ENCODE results near the gene ARHGAP12. TPM values are rescaled to one million over a fixed set of nuclear protein-coding genes. Genes with fewer than 3 reads are reported as not detected.

ARHGAP12 gene
- total and polyA plus RNA-seq, 8 donors, result 25.5 to 40.4 (median 37.3) TPM

DNA sequence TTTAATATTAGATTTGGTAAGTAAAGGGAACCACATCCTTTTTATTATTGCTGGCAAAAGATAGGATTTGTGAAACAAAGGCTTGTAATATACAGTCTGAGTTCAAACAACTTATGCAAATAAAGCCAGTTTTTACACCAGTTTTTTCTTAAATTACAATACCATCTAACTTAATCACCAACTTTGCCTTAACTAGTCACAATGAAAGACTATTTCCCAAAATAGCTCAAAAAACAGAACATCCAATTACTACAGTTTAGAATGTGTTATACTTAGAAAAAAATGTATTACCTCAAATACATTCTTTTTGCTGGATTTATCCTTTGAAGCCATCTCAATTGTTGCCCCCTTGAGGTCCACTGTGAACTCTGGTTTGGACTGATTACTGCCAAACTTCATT, 108.5 kb downstream of the ARHGAP12 start:
- TF ChIP-seq CTCF (IDR thresholded peaks at IDR 0.05), result no peak
- Histone ChIP-seq H3K27me3 (no peaks in the 10 kb centered on the region), H3K27ac (no peak overlapping the region), H3K4me1 (no peaks in the 10 kb centered on the region), H3K36me3 (no peaks in the 10 kb centered on the region), H3K4me3 (no peak overlapping the region), H3K9me3 (no peaks in the 10 kb centered on the region)
- ATAC-seq (no peak), DNase-seq (no peak)
- intact Hi-C loops (cut with DNase I), result no loop called here

DNA sequence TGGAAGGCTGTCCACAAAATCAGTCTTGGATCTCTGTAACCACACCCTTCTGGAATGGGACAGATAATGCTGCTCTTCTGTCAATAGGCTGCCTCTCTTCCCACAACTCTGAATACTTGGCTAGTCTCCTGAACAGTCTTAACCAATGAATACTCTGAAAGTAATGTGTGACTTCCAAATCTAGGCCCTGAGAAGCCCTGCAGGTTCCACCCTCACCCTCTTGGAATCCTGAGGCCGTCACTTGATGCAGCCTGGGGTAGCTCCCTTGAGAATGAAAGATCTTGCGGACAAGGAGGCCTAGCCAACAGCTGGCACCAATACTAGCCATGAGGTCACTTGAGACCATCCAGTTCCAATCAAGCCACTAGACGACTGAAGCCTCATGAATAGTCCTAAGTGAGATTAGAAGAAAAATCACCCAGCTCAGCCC, 109.2 kb downstream of the ARHGAP12 start:
- no peaks in the 10 kb centered on the region for H3K27me3 ChIP-seq
- H3K4me1 ChIP-seq, result no peaks in the 10 kb centered on the region
- intact Hi-C loops (cut with DNase I), result no loop called here
- peaks cover 0 to 6% of the 10 kb centered on the region in 2 donors for H3K36me3 ChIP-seq
- H3K27ac ChIP-seq, result no peak overlapping the region
- DNase-seq (no peak), ATAC-seq (no peak)
- no peaks in the 10 kb centered on the region for H3K9me3 ChIP-seq
- H3K4me3 ChIP-seq, result no peak overlapping the region
- no peak for TF ChIP-seq CTCF (IDR thresholded peaks at IDR 0.05)

DNA sequence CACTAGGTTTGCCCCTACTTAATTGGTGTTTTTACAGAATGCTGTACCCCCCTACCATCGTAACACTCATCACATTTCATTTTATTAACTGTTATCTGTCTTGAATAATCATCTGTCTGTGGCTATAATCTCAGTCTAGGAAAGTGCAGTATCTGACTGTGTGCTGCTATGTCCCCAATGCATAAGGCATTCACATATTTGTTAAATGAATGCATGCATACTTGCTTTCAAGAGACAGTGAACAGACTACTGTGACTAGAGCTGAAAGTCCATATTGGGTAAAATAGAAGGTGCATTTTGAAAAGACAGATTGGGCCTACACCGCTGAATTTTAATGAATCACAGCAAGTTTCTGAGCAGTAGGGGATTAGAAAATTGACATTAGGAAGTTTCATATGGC, 112.3 kb downstream of the ARHGAP12 start:
- intact Hi-C loops (cut with DNase I), result no loop called here
- no peaks in the 10 kb centered on the region for H3K4me1 ChIP-seq
- no peak for ATAC-seq

DNA sequence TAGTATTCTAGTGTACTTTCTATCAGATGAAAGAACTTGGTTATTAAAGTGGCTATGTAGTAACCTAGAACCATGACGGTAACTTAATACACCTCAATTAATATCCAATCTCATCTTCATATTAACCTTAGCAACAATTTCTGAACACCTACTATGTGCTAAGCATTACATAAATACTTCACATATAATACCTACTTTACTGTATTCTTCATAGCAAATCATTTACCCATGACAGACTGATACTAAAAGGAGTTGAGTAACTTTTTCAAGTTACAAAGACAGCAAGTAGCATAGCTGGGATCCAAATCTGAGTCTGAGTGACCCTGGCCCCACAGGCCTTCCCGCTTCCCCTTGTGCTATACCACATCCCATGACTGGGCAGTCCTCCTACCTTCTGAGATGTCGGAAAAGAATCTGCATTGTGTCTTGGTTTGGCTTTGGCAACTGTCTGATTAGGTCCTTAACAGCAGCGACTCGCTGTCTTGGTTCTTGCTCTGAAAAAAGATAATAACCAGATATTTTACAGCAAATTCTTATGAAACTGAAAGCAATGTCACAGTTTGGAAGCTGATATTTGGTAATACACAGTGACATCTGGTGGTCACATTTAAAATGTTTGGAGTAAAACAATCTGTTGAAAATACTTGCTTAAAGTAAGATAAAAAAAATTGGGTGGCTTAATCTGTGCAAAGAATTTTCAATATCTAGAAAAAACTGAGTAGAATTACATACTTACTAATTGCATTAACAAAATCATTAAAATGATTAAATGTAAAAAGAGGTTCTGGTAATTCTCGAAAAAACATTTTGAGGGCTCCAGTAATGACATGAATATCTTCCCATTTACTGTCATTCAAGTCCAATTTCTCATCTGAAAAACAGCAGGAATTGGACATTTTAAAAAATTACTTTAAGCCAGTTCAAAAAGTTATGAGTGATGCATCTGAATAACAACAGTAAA, 120.1 kb downstream of the ARHGAP12 start:
- Histone ChIP-seq H3K27me3 (no peaks in the 10 kb centered on the region), H3K4me1 (peaks cover 0 to 4% of the 10 kb centered on the region in 2 donors), H3K36me3 (peaks cover 0 to 5% of the 10 kb centered on the region in 2 donors), H3K27ac (peak overlapping the region; percentile 63 to 70), H3K9me3 (no peaks in the 10 kb centered on the region), H3K4me3 (no peak overlapping the region)
- intact Hi-C loops (cut with DNase I), result no loop called here
- DNase-seq (peak in 2 of 4 donors; percentile 71 to 73), ATAC-seq (peak; percentile 74)
- TF ChIP-seq CTCF (IDR thresholded peaks at IDR 0.05), result peak; percentile 43 to 50

More for the DNA sequence above, 112.3 kb downstream of the ARHGAP12 start:
- Histone ChIP-seq H3K27me3 (no peaks in the 10 kb centered on the region), H3K27ac (no peak overlapping the region), H3K4me3 (no peak overlapping the region), H3K9me3 (no peaks in the 10 kb centered on the region), H3K36me3 (peaks cover 0 to 10% of the 10 kb centered on the region in 2 donors)
- no peak for TF ChIP-seq CTCF (IDR thresholded peaks at IDR 0.05)
- DNase-seq, result no peak

DNA sequence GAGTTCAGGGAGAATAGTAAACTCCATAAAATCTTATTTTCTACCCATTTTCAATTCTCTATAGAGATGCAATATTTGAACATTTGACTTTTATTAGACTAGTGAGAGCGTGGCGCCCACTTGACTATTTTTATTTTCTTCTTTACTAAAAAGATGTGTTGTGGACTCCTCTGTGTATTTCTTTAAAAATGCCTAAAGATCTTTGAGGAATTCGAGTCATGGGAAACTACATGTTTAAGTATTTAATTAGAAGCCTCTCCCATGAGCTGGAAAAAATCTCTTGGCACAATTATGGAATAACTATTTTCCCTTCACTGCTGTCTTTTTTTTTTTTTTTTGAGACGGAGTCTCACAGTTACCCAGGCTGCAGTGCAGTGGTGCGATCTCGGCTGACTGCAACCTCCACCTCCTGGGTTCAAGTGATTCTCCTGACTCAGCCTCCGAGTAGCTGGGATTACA, 124.2 kb downstream of the ARHGAP12 start:
- ATAC-seq, result no peak
- Histone ChIP-seq H3K36me3 (no peaks in the 10 kb centered on the region), H3K4me1 (peaks cover 0 to 4% of the 10 kb centered on the region in 2 donors), H3K4me3 (no peak overlapping the region), H3K27me3 (no peaks in the 10 kb centered on the region), H3K27ac (no peak overlapping the region), H3K9me3 (no peaks in the 10 kb centered on the region)
- TF ChIP-seq CTCF (IDR thresholded peaks at IDR 0.05), result no peak
- intact Hi-C loops (cut with DNase I), result no loop called here
- no peak for DNase-seq

Data from left lung (tissue), 10 donors.